Activated naive CD4-positive, alpha-beta T cell treated with anti-CD3 and anti-CD28 coated beads for 36 hours (primary cell): ENCODE data around the gene COX7B. TPM values are rescaled to one million over a fixed set of nuclear protein-coding genes. Genes with fewer than 3 reads are reported as not detected.
"Not testable (repeated sequence)": the region's sequence is repeated elsewhere in the genome, so short reads cannot be mapped to it uniquely, and the experiment has no call there.

Experiments used
- CTCF ChIA-PET: fragments of 350-600 bp; sonication (Branson Sonifier 250); formaldehyde crosslinking; loops from one replicate; lab custom pipeline; 2021; ENCODE audit warnings: antibody characterized with exemption; lab: Charles Lee
- DNase-seq: peaks from one replicate; pipeline ENCODE4 v3.0.0-alpha.2; 2020
- H3K27ac Mint-ChIP-seq: one replicate; pipeline ENCODE4 v1.8.0; 2021; ENCODE audit warnings: mild to moderate bottlenecking, mixed read lengths
- H3K27me3 Mint-ChIP-seq: one replicate; pipeline ENCODE4 v1.8.0; 2021; ENCODE audit warnings: low read depth, mixed read lengths
- H3K36me3 Mint-ChIP-seq: one replicate; pipeline ENCODE4 v1.8.0; 2021; ENCODE audit warnings: low read depth, mixed read lengths
- H3K4me1 Mint-ChIP-seq: one replicate; pipeline ENCODE4 v1.8.0; 2021; ENCODE audit warnings: low read depth, mixed read lengths
- H3K4me3 Mint-ChIP-seq: one replicate; pipeline ENCODE4 v1.8.0; 2021; ENCODE audit warnings: mild to moderate bottlenecking, moderate library complexity, mixed read lengths
- H3K9me3 Mint-ChIP-seq: one replicate; pipeline ENCODE4 v1.8.0; 2021; ENCODE audit warnings: mixed read lengths
- intact Hi-C: fragments of 100-400 bp; cut with micrococcal nuclease; formaldehyde crosslinking; loops from one replicate; pipeline ENCODE4 v1.15.1; 2023
- total RNA-seq, 2 experiments: library from RNA; stranded (reverse); gene quantifications; one replicate each; pipeline ENCODE4 v1.2.3, GENCODE V29; 2021

The COX7B gene
- total RNA-seq: 100 to 1,000 TPM; 363 to 367 TPM

- Mint-ChIP-seq H3K4me3 (peak within 1 kb of the TSS; percentile 92), H3K9me3 (peaks cover 3% of the 10 kb centered on the region), H3K36me3 (peaks cover 29% of the 10 kb centered on the region), H3K27ac (peak within 1 kb of the TSS; percentile 95), H3K4me1 (peaks cover 17% of the 10 kb centered on the region), H3K27me3 (no peaks in the 10 kb centered on the region)
- intact Hi-C loops: loop anchor here (1.0 to 10.0 kb wide), 15 partner anchors 11 to 1727 kb away; partner anchors contain the start of genes ATP7A, ATRX, CYSLTR1 and MAGEE1
- CTCF ChIA-PET: interaction anchor here (0.6 to 3.5 kb wide), 10 partner anchors 10 to 451 kb away, joined by 3 to 25 read pairs (median 4); partner anchors contain the start of genes ATP7A and FGF16
- DNase-seq: peak; percentile 76
These were observed at the start of gene COX7B for GRCh38 chrX:77899081-77899828. Gene COX7B (plus strand): TSS chrX:77899468. CDS start chrX:77899554, 86 bp downstream.

GRCh38 chrX:77875372-77875771, 23.9 kb upstream of the COX7B start:
- CTCF ChIA-PET: no interaction called here
- Mint-ChIP-seq H3K27ac (no peak overlapping the region), H3K36me3 (peaks cover 14% of the 10 kb centered on the region), H3K4me1 (peaks cover 2% of the 10 kb centered on the region), H3K27me3 (no peaks in the 10 kb centered on the region), H3K9me3 (no peaks in the 10 kb centered on the region), H3K4me3 (no peak overlapping the region)
- DNase-seq: no peak
- intact Hi-C loops: no loop called here

GRCh38 chrX:77881418-77881817, 17.9 kb upstream of the COX7B start:
- H3K4me3 Mint-ChIP-seq, H3K4me1 Mint-ChIP-seq, intact Hi-C loops, H3K27me3 Mint-ChIP-seq, H3K27ac Mint-ChIP-seq, H3K9me3 Mint-ChIP-seq, H3K36me3 Mint-ChIP-seq, CTCF ChIA-PET, DNase-seq: not testable (repeated sequence)

- H3K36me3 Mint-ChIP-seq: peaks cover 6% of the 10 kb centered on the region
- H3K9me3 Mint-ChIP-seq: no peaks in the 10 kb centered on the region
- CTCF ChIA-PET: interaction anchor here (1.0 kb wide), 1 partner anchor 131 kb away, joined by 3 read pairs; no protein-coding TSS in a partner anchor
- peaks cover 27% of the 10 kb centered on the region for H3K4me1 Mint-ChIP-seq
- no peaks in the 10 kb centered on the region for H3K27me3 Mint-ChIP-seq
- intact Hi-C loops: loop anchor here (10.0 kb wide), 4 partner anchors 228 to 1052 kb away; partner anchors contain the start of gene P2RY10
- H3K4me3 Mint-ChIP-seq: peak overlapping the region; percentile 13
- peak overlapping the region; percentile 38 for H3K27ac Mint-ChIP-seq
- no peak for DNase-seq
These were observed 6.4 kb upstream of the COX7B start for GRCh38 chrX:77892887-77893286.

- CTCF ChIA-PET: interaction anchor here (1.0 kb wide), 1 partner anchor 130 kb away, joined by 3 read pairs; no protein-coding TSS in a partner anchor
- Mint-ChIP-seq H3K27ac (no peak overlapping the region), H3K4me1 (peaks cover 27% of the 10 kb centered on the region), H3K4me3 (peak overlapping the region; percentile 47), H3K36me3 (peaks cover 6% of the 10 kb centered on the region), H3K27me3 (no peaks in the 10 kb centered on the region), H3K9me3 (no peaks in the 10 kb centered on the region)
- intact Hi-C loops: loop anchor here (2.0 to 10.0 kb wide), 7 partner anchors 17 to 1051 kb away; partner anchors contain the start of genes ATP7A, FGF16 and P2RY10
- no peak for DNase-seq
These were observed 5.6 kb upstream of the COX7B start for GRCh38 chrX:77893713-77894112.

GRCh38 chrX:77894921-77895886, 4.1 kb upstream of the COX7B start, which contains the start of gene MAGT1:
Gene MAGT1 (minus strand): TSS chrX:77895435. CDS start chrX:77895410, 25 bp downstream.
- Mint-ChIP-seq H3K36me3 (peaks cover 9% of the 10 kb centered on the region), H3K27ac (peak within 1 kb of the TSS; percentile 99)

GRCh38 chrX:77900688-77901087, 1.4 kb downstream of the COX7B start:
- intact Hi-C loops: no loop called here
- no peaks in the 10 kb centered on the region for H3K27me3 Mint-ChIP-seq
- peaks cover 3% of the 10 kb centered on the region for H3K9me3 Mint-ChIP-seq
- peak overlapping the region; percentile 95 for H3K27ac Mint-ChIP-seq
- peak overlapping the region; percentile 92 for H3K4me3 Mint-ChIP-seq
- H3K4me1 Mint-ChIP-seq: peaks cover 17% of the 10 kb centered on the region
- CTCF ChIA-PET: interaction anchor here (2.1 to 3.5 kb wide), 2 partner anchors 10 to 124 kb away, joined by 5 to 25 read pairs; partner anchors contain the start of gene ATP7A
- no peak for DNase-seq
- peaks cover 32% of the 10 kb centered on the region for H3K36me3 Mint-ChIP-seq

More at GRCh38 chrX:77894921-77895886, 4.1 kb upstream of the COX7B start, which contains the start of gene MAGT1:
- Mint-ChIP-seq H3K9me3 (no peaks in the 10 kb centered on the region), H3K4me3 (peak within 1 kb of the TSS; percentile 97), H3K27me3 (no peaks in the 10 kb centered on the region), H3K4me1 (peaks cover 23% of the 10 kb centered on the region)
- intact Hi-C loops: loop anchor here (1.0 to 10.0 kb wide), 17 partner anchors 16 to 1723 kb away; partner anchors contain the start of genes ATP7A, ATRX, CYSLTR1 and FGF16
- CTCF ChIA-PET: no interaction called here
- DNase-seq: peak; percentile 93

- Mint-ChIP-seq H3K27ac (peak overlapping the region; percentile 24), H3K9me3 (peaks cover 3% of the 10 kb centered on the region), H3K27me3 (no peaks in the 10 kb centered on the region), H3K4me1 (peaks cover 17% of the 10 kb centered on the region), H3K4me3 (peak overlapping the region; percentile 21), H3K36me3 (peaks cover 31% of the 10 kb centered on the region)
- no peak for DNase-seq
- CTCF ChIA-PET: interaction anchor here (0.6 to 3.5 kb wide), 2 partner anchors 90 to 123 kb away, joined by 3 to 25 read pairs; no protein-coding TSS in a partner anchor
- intact Hi-C loops: no loop called here
These were observed 2.2 kb downstream of the COX7B start for GRCh38 chrX:77901506-77901905.

GRCh38 chrX:77910108-77910840, 11.0 kb downstream of the COX7B start, which contains the start of gene ATP7A:
Gene ATP7A (plus strand): TSS chrX:77910693. CDS start chrX:77971642, 60,949 bp downstream.
- Mint-ChIP-seq H3K9me3 (no peaks in the 10 kb centered on the region), H3K27me3 (no peaks in the 10 kb centered on the region), H3K4me3 (peak within 1 kb of the TSS; percentile 97), H3K27ac (peak within 1 kb of the TSS; percentile 96), H3K4me1 (peaks cover 12% of the 10 kb centered on the region), H3K36me3 (no peaks in the 10 kb centered on the region)
- intact Hi-C loops: loop anchor here (1.0 to 10.0 kb wide), 14 partner anchors 11 to 1738 kb away; partner anchors contain the start of genes COX7B, ITM2A, MAGT1 and PBDC1
- peak; percentile 93 for DNase-seq
- CTCF ChIA-PET: interaction anchor here (0.8 to 3.7 kb wide), 4 partner anchors 11 to 119 kb away, joined by 3 to 32 read pairs (median 5); partner anchors contain the start of gene COX7B

GRCh38 chrX:77917294-77917933, 18.1 kb downstream of the COX7B start:
- Mint-ChIP-seq H3K4me3 (peak overlapping the region; percentile 57), H3K4me1 (peaks cover 22% of the 10 kb centered on the region), H3K27me3 (no peaks in the 10 kb centered on the region), H3K9me3 (no peaks in the 10 kb centered on the region), H3K27ac (no peak overlapping the region), H3K36me3 (no peaks in the 10 kb centered on the region)
- DNase-seq: no peak
- CTCF ChIA-PET: interaction anchor here (1.0 to 2.0 kb wide), 3 partner anchors 18 to 110 kb away, joined by 3 to 9 read pairs (median 3); no protein-coding TSS in a partner anchor
- intact Hi-C loops: loop anchor here (10.0 kb wide), 1 partner anchor 1447 kb away; the partner anchor contains the start of gene ITM2A
